CD4-positive, alpha-beta T cell (primary cell): ENCODE data around the gene PDE6C. TPM values are rescaled to one million over a fixed set of nuclear protein-coding genes. Genes with fewer than 3 reads are reported as not detected.

Source experiments
- ATAC-seq: fragments of 200-7000 bp; cut with Tn5 transposase; one replicate; pipeline ENCODE4 v1.10.0; 2022; ENCODE audit warnings: mild to moderate bottlenecking; ENCODE audit not compliant: poor library complexity
- CTCF ChIA-PET: fragments of 350-600 bp; sonication (Branson Sonifier 250); formaldehyde crosslinking; loops from one replicate; lab custom pipeline; 2021; ENCODE audit warnings: antibody characterized with exemption, inconsistent platforms; lab: Charles Lee
- POLR2A ChIA-PET: fragments of 350-600 bp; sonication (Branson Sonifier 250); formaldehyde crosslinking; loops from one replicate; lab custom pipeline; 2021; ENCODE audit warnings: antibody characterized with exemption, inconsistent platforms; lab: Charles Lee
- DNase-seq, 14 experiments: peaks; one replicate each; pipeline ENCODE4 v3.0.0-alpha.2; 2013 to 2020; ENCODE audit warnings: mixed read lengths in 2 of 14
- H3K27ac ChIP-seq, 2 donors: one replicate each; pipeline versions ENCODE4 v1.5.1 to v1.7.0; 2013; ENCODE audit warnings: low read length in 2 of 2, low read depth in 1 of 2, mild to moderate bottlenecking in 1 of 2
- H3K27me3 ChIP-seq, 2 experiments: 1 replicate in 1 of 2; 2 replicates in 1 of 2; pipeline versions ENCODE4 v1.6.1 to v1.7.0; 2013; ENCODE audit warnings: low read length in 2 of 2, control low read depth in 1 of 2, mild to moderate bottlenecking in 1 of 2, moderate library complexity in 1 of 2; ENCODE audit not compliant: insufficient read depth in 2 of 2, control insufficient read depth in 1 of 2
- H3K36me3 ChIP-seq: one replicate; pipeline ENCODE4 v1.6.1; 2013; ENCODE audit warnings: low read length, control low read depth; ENCODE audit not compliant: insufficient read depth
- H3K4me1 ChIP-seq: one replicate; pipeline ENCODE4 v1.6.1; 2013; ENCODE audit warnings: low read length, control low read depth; ENCODE audit not compliant: insufficient read depth
- H3K4me3 ChIP-seq: one replicate; pipeline ENCODE4 v1.5.1; 2013; ENCODE audit warnings: mild to moderate bottlenecking, low read length, moderate library complexity
- H3K9me3 ChIP-seq, 2 experiments: 1 replicate in 1 of 2; 2 replicates in 1 of 2; pipeline versions ENCODE4 v1.6.1 to v1.7.0; 2013; ENCODE audit warnings: low read length in 2 of 2, mild to moderate bottlenecking in 2 of 2, control low read depth in 1 of 2, moderate library complexity in 1 of 2; ENCODE audit not compliant: control insufficient read depth in 1 of 2, insufficient read depth in 1 of 2
- H3K27ac Mint-ChIP-seq: one replicate; pipeline ENCODE4 v1.8.0; 2020; ENCODE audit warnings: mixed read lengths
- H3K27me3 Mint-ChIP-seq: one replicate; pipeline ENCODE4 v1.8.0; 2021; ENCODE audit warnings: mixed read lengths
- H3K36me3 Mint-ChIP-seq: one replicate; pipeline ENCODE4 v1.8.0; 2021; ENCODE audit warnings: low read depth, mixed read lengths
- H3K4me1 Mint-ChIP-seq: one replicate; pipeline ENCODE4 v1.8.0; 2021; ENCODE audit warnings: low read depth, mixed read lengths
- H3K4me3 Mint-ChIP-seq: one replicate; pipeline ENCODE4 v1.8.0; 2020; ENCODE audit warnings: mild to moderate bottlenecking, mixed read lengths
- H3K9me3 Mint-ChIP-seq: one replicate; pipeline ENCODE4 v1.8.0; 2020; ENCODE audit warnings: mixed read lengths
- intact Hi-C, 2 experiments: fragments of 100-400 bp; cut with DNase I in 1 of 2; cut with micrococcal nuclease in 1 of 2; formaldehyde crosslinking; loops; one replicate each; pipeline versions ENCODE4 v1.15.1 to v1.9.0; 2023 to 2025; cut with DNase I, micrococcal nuclease
- total RNA-seq, 174 experiments: library from RNA in 2 of 174; stranded (reverse) in 2 of 174; gene quantifications; one replicate each; pipeline ENCODE4 v1.2.3 and lab custom pipeline; 2021 to 2026
- TF ChIP-seq, protein P1 (sequence below): fragments of 200-600 bp; IDR thresholded peaks from one replicate; pipeline ENCODE4 v1.8.0; 2022; ENCODE audit warnings: antibody characterized with exemption, mild to moderate bottlenecking

The PDE6C gene
- total RNA-seq, 2 experiments from 2014 or later = not detected

DNA sequence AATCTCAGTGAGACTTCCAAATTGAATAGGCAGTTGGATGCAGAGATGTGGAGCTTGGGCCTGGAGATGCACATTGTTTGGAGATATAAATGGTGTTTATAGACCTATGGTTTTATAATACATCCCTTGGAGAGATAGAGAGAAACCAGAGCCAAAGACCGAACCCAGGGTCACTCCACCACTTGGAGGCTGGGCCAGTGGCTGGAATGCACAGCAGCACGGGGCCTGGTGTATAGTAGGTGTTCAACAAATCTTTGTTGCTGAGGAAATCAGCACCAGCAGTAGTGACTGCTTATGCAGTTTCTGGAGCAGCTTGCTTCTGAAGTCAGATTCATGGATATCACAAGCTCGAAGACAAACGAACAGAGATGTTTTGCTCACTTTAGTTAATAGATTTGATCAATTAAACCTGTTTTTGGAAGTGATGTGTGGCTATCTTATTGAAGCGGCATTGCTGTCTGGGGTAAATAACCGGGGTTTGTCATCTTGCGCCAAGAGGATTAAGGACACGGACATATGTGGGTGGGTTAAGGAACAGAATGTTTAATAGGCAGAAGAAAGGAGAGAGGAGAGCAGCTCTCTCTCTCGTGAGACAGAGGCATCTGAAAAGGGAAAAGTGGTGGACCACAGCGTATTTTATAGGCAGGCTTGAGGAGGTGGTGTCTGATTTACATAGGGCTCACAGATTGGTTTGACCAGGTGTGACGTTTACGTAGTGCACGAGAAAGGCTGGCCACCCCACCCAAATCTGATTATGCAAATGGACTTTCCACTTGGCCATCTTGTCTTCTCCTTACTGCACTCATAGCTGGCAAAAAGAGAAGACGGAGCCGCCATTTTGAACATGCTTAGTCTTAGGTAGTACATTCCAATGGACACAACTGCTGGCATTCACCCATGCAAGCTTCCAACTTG lies 22.4 kb upstream of the PDE6C start:
- Mint-ChIP-seq H3K9me3 (no peaks in the 10 kb centered on the region), H3K27ac (no peak overlapping the region), H3K36me3 (no peaks in the 10 kb centered on the region), H3K27me3 (no peaks in the 10 kb centered on the region), H3K4me1 (no peaks in the 10 kb centered on the region), H3K4me3 (no peak overlapping the region)
- TF ChIP-seq, protein P1, sequence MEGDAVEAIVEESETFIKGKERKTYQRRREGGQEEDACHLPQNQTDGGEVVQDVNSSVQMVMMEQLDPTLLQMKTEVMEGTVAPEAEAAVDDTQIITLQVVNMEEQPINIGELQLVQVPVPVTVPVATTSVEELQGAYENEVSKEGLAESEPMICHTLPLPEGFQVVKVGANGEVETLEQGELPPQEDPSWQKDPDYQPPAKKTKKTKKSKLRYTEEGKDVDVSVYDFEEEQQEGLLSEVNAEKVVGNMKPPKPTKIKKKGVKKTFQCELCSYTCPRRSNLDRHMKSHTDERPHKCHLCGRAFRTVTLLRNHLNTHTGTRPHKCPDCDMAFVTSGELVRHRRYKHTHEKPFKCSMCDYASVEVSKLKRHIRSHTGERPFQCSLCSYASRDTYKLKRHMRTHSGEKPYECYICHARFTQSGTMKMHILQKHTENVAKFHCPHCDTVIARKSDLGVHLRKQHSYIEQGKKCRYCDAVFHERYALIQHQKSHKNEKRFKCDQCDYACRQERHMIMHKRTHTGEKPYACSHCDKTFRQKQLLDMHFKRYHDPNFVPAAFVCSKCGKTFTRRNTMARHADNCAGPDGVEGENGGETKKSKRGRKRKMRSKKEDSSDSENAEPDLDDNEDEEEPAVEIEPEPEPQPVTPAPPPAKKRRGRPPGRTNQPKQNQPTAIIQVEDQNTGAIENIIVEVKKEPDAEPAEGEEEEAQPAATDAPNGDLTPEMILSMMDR = no peak
- ChIA-PET POLR2A (no interaction called here), CTCF (no interaction called here)
- ATAC-seq = no peak
- intact Hi-C loops = no loop called here
- Histone ChIP-seq H3K4me3 (no peak overlapping the region), H3K27ac (no peak overlapping the region), H3K9me3 (no peaks in the 10 kb centered on the region), H3K27me3 (peaks cover 0 to 2% of the 10 kb centered on the region in 2 experiments), H3K36me3 (no peaks in the 10 kb centered on the region), H3K4me1 (no peaks in the 10 kb centered on the region)
- DNase-seq = no peak

DNA sequence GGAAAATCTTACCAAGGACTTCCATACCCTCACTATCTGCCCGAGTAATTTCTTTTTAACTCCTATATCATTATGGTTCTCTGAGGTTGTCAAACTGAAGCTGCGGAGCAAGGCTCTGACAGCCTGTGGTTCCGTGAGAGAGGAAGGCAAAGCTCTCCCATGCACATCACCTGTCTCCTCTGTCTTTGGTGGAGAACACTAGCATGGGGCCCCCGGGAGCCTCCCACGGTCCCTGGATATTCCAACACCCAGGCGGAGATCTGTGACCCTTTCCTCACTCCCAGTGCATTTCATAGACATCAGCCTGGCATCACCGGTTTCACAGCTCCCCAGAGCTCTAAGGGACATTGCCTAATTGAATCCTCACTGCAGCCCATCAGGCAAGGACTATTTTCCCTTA lies 21.7 kb upstream of the PDE6C start:
- ATAC-seq (no peak), DNase-seq (no peak)
- Histone ChIP-seq H3K4me1 (no peaks in the 10 kb centered on the region), H3K27me3 (peaks cover 0 to 2% of the 10 kb centered on the region in 2 experiments), H3K9me3 (no peaks in the 10 kb centered on the region), H3K27ac (no peak overlapping the region), H3K36me3 (no peaks in the 10 kb centered on the region), H3K4me3 (no peak overlapping the region)
- no peaks in the 10 kb centered on the region for H3K36me3 Mint-ChIP-seq
- intact Hi-C loops = no loop called here
- no peak overlapping the region for H3K4me3 Mint-ChIP-seq
- no peaks in the 10 kb centered on the region for H3K4me1 Mint-ChIP-seq
- peaks cover 3% of the 10 kb centered on the region for H3K27me3 Mint-ChIP-seq
- ChIA-PET POLR2A (no interaction called here), CTCF (no interaction called here)
- H3K9me3 Mint-ChIP-seq = no peaks in the 10 kb centered on the region
- no peak overlapping the region for H3K27ac Mint-ChIP-seq
- TF ChIP-seq, protein P1 = no peak

DNA sequence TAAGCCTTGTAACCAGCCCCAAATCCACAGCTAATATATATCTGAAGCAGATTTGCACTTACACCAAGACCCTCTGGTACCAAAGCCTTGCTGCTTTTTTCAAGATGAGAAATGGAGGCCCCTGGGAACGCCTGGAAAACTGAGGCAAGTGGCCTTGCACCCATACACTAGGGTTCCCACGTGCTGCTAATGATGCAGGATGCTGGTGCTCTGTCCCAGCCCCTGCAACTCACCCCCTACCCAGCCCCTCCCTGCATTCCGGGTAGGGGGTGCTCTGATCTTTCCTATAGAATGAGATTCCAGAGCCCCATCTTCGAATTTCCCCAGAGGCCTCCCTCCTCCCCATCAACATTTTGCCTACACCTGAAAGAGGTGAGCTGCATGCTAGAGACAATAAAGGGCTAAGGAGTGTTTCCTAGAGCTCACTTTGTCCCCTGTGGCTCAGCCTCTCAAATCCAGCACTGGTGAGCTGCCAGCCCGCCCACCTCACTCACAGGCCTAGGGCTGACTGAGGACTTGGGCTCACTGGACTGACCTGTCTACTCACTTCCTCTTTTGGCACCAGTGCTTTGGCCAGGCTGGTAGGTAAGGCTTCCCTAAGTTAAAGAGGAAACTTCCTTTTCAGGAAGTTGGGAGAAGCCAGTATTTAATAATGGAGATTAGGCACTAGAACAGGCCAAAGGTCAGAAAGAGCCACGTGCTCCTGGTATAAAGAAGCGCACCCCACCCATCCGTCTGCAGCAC lies 21.1 kb upstream of the PDE6C start:
- H3K27me3 ChIP-seq = peaks cover 0 to 2% of the 10 kb centered on the region in 2 experiments
- Mint-ChIP-seq H3K36me3 (no peaks in the 10 kb centered on the region), H3K4me3 (no peak overlapping the region), H3K9me3 (no peaks in the 10 kb centered on the region), H3K4me1 (no peaks in the 10 kb centered on the region), H3K27ac (no peak overlapping the region), H3K27me3 (peaks cover 3% of the 10 kb centered on the region)
- ChIA-PET POLR2A (no interaction called here), CTCF (no interaction called here)
- H3K36me3 ChIP-seq = no peaks in the 10 kb centered on the region
- no peak for DNase-seq
- ATAC-seq = no peak
- intact Hi-C loops = no loop called here
- H3K4me1 ChIP-seq = no peaks in the 10 kb centered on the region
- H3K27ac ChIP-seq = no peak overlapping the region
- TF ChIP-seq, protein P1 = no peak
- H3K4me3 ChIP-seq = no peak overlapping the region
- no peaks in the 10 kb centered on the region for H3K9me3 ChIP-seq
